Spleen (tissue), 7 donors: Measurements from ENCODE around the gene GOLGA2.

Source experiments
- CTCF ChIP-seq, 11 experiments: fragments of 200-600 bp in 7 of 11; fragments of 450-650 bp in 4 of 11; sonication (generic) in 4 of 11; IDR thresholded peaks in 8 of 11; conservative IDR thresholded peaks in 3 of 11; 1 replicate in 7 of 11; 2 replicates in 4 of 11; pipeline versions ENCODE4 v1.4.0 to v1.8.0; 2016 to 2021; ENCODE audit warnings: antibody characterized with exemption in 11 of 11, inconsistent platforms in 4 of 11, mild to moderate bottlenecking in 1 of 11
- POLR2A ChIP-seq, 3 donors: fragments of 450-650 bp; IDR thresholded peaks; one replicate each; pipeline ENCODE4 v1.5.1; 2017; ENCODE audit warnings: antibody characterized with exemption in 3 of 3, mild to moderate bottlenecking in 1 of 3
- donor health status: DM: no; HTN: no; CAD: no; lungs with moderate emphysema.
- donor health status: DM: no; HTN: no; CAD: no.
- donor health status: DM: no; HTN: no; CAD: no.

GRCh38 chr9:128323212-128323730 lies 47.5 kb upstream of the GOLGA2 start:
- TF ChIP-seq POLR2A (IDR thresholded peaks at IDR 0.05) = no peak
- no peak for TF ChIP-seq CTCF (IDR thresholded peaks at IDR 0.05 in 8 of 11, conservative IDR thresholded peaks at IDR 0.05 in 3 of 11)
